GM18507 (cell line): ENCODE data around the gene ZBTB2.
"Not testable (repeated sequence)": the region's sequence is repeated elsewhere in the genome, so short reads cannot be mapped to it uniquely, and the experiment has no call there.

Experiments
- DNase-seq: peaks from one replicate; pipeline ENCODE4 v3.0.0; 2011; ENCODE audit warnings: low read depth; ENCODE audit not compliant: insufficient read length; ENCODE audit errors: extremely low spot score
- FAIRE-seq: peaks from 2 replicates; lab custom pipeline; 2011; peaks lifted over from hg19 to GRCh38; lab: Jason Lieb, UNC

Gene ZBTB2

GRCh38 chr6:151340219-151340978 lies 51.0 kb downstream of the ZBTB2 start:
- FAIRE-seq, result no peak
- DNase-seq, result no peak

DNA sequence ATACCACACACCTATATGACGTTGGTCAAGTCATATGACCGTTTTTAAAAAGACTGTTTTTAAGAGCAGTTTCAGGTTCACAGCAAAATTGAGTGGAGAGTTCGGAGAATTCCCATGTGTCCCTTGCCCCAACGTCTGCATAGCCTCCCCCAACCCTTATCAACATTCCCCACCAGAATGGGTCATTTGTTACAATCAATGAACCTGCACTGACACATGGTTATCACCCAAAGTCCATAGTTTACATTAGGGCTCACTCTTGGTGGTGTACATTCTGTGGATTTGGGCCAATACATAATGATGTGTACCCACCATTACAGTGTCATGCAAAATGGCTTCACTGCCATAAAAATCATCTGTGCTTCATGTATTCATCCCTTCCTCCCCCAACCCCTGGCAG lies 52.0 kb downstream of the ZBTB2 start:
- FAIRE-seq, result no peak

DNA sequence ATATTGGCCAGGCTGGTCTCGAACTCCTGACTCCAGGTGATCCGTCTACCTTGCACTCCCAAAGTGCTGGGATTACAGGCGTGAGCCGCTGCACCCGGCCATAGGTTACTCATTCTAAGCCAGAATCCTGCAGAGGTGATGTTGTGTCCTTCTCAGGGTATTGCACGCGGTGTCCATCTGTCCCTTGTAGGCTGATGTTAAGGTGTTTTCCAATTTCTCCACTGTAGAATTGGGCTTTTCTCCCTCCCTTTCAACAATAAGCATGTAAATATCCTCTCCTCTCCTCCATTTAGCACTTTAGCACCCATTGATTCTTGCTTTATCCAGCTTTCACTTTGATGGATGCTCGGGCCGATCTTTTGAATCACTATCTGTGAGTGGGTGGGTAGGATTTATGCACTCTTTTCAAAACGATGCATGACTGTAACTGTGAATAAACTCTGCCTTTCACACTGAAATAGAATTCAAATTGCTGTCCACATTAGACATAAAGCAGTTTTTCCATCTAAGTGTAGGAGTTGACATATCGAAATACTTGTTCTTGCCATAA lies 52.6 kb downstream of the ZBTB2 start:
- FAIRE-seq (no peak), DNase-seq (no peak)

More for the DNA sequence above, 52.0 kb downstream of the ZBTB2 start:
- DNase-seq, result no peak

DNA sequence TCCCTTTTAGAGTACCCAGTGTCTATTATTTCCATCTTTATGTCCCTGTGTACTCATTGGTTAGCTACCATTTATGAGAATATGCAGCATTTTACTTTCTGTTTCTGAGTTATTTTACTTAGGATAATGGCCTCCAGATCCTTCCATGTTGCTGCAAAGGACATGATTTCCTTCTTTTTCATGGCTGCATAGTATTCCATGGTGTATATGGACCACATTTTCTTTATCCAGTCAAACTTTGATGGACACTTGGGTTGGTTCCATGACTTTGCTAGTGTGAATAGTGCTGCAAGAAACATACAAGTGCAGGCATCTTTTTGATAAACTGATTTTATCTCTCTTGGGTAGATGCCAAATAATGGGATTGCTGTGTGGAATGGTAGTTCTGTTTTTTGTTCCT lies 55.4 kb downstream of the ZBTB2 start:
- FAIRE-seq (no peak), DNase-seq (no peak)

- DNase-seq, result no peak
- FAIRE-seq, result no peak
These were observed 61.1 kb downstream of the ZBTB2 start for GRCh38 chr6:151330130-151330696.

DNA sequence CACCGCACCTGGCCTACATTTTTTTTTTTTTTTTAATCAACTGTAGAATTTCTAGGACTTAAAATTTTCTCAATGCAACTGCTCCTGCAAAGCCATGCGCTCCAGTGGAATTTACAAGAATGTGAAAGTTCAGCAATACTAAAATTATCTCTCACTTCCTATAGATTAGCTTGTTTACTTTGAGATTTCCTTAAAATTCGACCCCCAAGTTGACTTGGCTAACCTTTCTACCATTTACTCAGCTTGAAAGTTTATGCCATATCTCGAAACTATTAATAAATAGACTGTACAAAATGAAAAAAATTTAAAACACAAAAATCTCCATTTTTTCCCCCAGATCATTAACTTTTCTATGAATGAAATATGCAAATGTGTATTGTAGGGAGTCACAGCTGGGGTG lies 64.3 kb downstream of the ZBTB2 start:
- no peak for FAIRE-seq
- DNase-seq, result no peak

DNA sequence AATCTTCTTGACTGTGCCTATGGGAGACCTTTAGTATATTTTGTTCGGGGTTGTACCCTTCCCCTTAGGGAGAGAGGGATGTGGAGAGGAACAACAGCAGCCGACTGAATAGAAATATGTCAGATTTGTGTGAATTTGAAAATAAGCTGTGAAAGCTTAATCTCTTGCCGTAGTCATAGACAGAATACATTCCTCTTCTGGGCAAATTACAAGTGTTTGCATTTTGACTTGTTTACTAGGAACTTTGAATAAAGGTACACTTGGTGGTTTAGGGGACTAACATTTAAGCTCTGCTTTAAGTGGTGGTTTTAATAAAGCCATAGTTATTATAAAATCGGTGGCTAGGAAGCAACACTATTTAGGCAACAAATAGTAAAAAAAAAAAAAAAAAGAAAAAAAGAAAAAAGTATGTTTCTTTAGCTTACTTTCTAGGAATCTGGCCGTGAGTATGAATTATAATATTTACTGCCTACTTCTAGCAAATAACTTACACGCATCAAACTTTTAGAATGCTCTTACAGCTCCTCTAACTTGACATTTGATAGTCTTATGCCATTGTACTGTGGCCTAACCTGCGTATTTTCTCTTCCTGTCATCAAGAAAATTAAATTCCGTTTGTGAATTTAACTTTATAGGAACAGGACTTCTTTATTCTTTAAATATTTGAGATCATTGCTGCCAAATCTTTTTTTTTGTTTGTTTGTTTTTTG lies 65.1 kb downstream of the ZBTB2 start:
- FAIRE-seq (no peak), DNase-seq (no peak)

GRCh38 chr6:151325075-151326050 lies 66.0 kb downstream of the ZBTB2 start:
- no peak for FAIRE-seq
- no peak for DNase-seq

DNA sequence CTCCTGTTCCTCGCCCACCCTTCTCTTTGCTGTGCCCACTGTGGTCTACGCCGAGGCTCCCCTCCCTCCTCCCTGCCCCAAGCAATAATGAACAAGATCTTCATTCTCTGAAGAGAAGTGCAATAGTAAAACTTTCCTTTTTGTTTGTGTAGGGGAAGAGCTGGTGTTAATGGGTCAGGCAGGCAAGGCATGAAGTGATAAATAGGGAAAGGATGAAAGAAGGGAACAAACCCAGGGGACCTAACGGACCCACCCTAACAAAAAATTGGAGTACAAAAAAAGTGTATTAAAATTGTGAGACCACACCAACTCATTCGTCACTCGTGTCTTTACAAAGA lies 66.9 kb downstream of the ZBTB2 start:
- no peak for FAIRE-seq
- DNase-seq, result no peak

DNA sequence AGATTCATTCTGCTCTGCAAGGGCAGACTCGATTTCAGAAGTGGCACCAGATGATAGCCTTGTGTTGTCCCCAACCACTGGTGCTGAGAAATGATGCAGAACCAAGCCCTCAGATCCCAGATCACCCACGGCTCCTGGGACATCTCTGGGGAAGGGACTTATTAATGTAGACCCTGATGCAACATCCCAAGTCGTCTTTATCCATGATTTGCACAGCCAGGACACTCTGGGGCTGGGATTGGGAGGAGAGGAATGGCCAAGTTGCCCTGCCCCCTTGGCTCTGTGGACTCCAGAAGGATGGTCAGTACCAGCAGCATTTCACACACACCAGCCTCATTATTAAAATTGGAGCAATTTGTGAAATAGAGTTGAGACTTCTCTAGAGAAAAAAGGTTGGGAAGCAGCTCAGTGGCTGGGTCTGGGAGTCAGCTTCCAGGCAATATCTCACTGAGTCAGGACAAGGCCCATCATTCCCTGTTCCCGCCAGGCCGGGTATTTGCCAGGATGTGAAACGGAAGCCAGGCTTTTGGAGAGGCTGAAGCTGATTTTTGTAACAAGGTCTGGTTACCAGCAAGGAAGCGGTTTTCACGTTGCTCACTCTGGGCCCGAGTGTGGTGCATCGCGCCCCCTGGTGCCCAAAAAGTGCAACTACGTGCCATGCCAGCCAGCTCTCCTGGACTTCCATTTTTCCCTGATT lies 67.4 kb downstream of the ZBTB2 start:
- FAIRE-seq, result peak; percentile 80
- DNase-seq, result peak; percentile 54

DNA sequence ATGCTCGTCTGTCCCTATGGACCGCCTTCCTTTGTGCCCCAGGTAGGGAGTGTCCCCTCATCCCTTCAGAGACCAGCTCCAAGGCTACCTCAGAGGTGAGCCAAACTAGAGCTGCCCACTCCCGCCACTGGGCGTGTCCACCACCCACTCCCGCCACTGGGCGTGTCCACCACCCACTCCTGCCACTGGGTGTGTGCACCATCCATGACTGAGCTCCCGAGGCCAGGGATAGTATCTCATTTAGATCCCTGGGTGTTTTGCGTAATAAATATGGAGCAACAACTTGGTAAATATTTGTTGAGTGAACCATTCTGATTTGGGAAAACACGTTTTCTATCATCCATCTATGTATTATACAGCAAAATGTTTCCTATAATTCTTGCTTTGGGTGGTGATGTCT lies 68.8 kb downstream of the ZBTB2 start:
- DNase-seq (no peak), FAIRE-seq (no peak)

- FAIRE-seq (no peak), DNase-seq (no peak)
These were observed 69.9 kb downstream of the ZBTB2 start for GRCh38 chr6:151321438-151321837.

GRCh38 chr6:151320140-151320539 lies 71.2 kb downstream of the ZBTB2 start:
- DNase-seq, result no peak
- no peak for FAIRE-seq

GRCh38 chr6:151317995-151318365 lies 73.4 kb downstream of the ZBTB2 start:
- no peak for DNase-seq
- FAIRE-seq, result no peak

DNA sequence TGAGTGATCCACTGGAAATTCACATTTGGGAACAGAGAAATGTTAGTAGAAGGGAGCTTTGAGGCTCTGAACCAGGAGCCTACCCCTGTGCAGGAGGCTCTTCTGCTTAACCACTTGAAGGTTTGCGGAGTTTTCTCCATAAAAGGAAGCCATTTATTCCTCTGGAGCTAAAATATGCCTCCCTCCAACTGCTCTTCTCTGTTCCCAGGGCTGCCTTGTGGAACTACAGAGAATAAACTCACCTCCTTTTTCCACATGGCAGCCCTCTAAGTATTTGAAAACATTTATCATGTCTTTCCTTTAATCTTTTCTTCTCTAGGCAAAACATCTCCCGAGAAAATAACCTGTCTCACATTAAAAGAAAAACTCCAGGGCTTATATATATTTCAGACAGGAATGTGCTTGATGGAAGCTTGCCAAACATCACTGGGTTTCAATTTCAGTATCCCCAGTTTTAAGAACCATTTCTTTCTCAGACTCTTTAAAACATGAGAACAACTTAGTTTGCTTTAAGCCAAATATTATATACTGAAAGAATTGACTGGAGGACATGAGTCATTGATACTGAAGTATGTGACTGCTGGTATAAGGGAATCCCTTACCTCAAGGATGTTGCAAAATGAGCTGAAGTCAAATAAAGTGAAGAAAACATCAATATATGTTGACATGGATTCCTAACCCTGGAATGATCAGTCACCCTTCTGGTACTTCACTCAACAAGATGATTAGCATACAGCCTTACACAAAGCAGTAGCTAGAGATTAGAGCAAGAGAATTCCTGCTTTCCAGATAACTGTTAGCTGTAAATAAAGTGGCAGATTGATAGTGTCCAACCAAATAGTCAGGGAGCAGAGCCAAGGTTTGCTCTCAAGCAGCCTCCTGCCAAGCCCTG lies 74.0 kb downstream of the ZBTB2 start:
- FAIRE-seq (no peak), DNase-seq (no peak)

- not testable (repeated sequence) for DNase-seq
These were observed 75.7 kb downstream of the ZBTB2 start for GRCh38 chr6:151315661-151316060.

More at GRCh38 chr6:151315661-151316060, 75.7 kb downstream of the ZBTB2 start:
- FAIRE-seq, result not testable (repeated sequence)
